Adrenal gland (tissue), 12 donors: ENCODE results near the gene GPR158. TPM values are rescaled to one million over a fixed set of nuclear protein-coding genes. Genes with fewer than 3 reads are reported as not detected.

ENCODE experiments used
- DNase-seq, 7 donors: peaks; one replicate each; pipeline ENCODE4 v3.0.0-alpha.2; 2019 to 2020
- H3K27ac ChIP-seq, 5 donors: fragments of 200-600 bp; sonication (generic) in 4 of 5; 1 replicate in 3 of 5; 2 replicates in 2 of 5; pipeline versions ENCODE4 v1.5.1 to v1.8.0; 2016 to 2020; ENCODE audit warnings: mild to moderate bottlenecking in 1 of 5
- H3K27me3 ChIP-seq: fragments of 200-600 bp; 2 replicates; pipeline ENCODE4 v1.8.0; 2021
- H3K36me3 ChIP-seq, 2 donors: fragments of 200-600 bp; replicated peaks in 1 of 2; 1 replicate in 1 of 2; 2 replicates in 1 of 2; pipeline versions ENCODE4 v1.5.1 to v1.8.0; 2018 to 2022
- H3K4me1 ChIP-seq, 2 donors: fragments of 200-600 bp; replicated peaks in 1 of 2; 1 replicate in 1 of 2; 2 replicates in 1 of 2; pipeline versions ENCODE4 v1.5.1 to v1.8.0; 2018 to 2021
- H3K4me3 ChIP-seq, 4 donors: fragments of 200-600 bp; sonication (generic) in 3 of 4; one replicate each; pipeline ENCODE4 v1.5.1; 2016 to 2018
- H3K9me3 ChIP-seq, 3 donors: fragments of 200-600 bp; sonication (generic) in 1 of 3; replicated peaks in 1 of 3; 1 replicate in 2 of 3; 2 replicates in 1 of 3; pipeline versions ENCODE4 v1.5.1 to v1.8.0; 2016 to 2021
- POLR2A ChIP-seq, 2 donors: fragments of 450-650 bp; IDR thresholded peaks; one replicate each; pipeline ENCODE4 v1.6.1; 2017; ENCODE audit warnings: antibody characterized with exemption in 2 of 2, mild to moderate bottlenecking in 2 of 2, moderate library complexity in 1 of 2
- whole genome bisulfite sequencing, 4 donors: extraction: QIAGEN DNeasy Blood & Tissue Kit in 2 of 4; methylation state at CpG; one replicate each; pipeline versions ENCODE4 v1.1.5 to v1.1.7; 2013 to 2017; 5-methylcytosine and 5-hydroxymethylcytosine counted together
- intact Hi-C, 2 donors: fragments of 100-400 bp; cut with DNase I; formaldehyde crosslinking; loops; one replicate each; pipeline versions ENCODE4 v1.14.1 to v1.15.0; 2022 to 2023
- polyA plus RNA-seq, 3 donors: library from polyadenylated mRNA; stranded (reverse); fragments of 200-250 nt in 2 of 3; fragments of 350-450 nt in 1 of 3; fragmentation: Illumina TruSeq in 1 of 3; extraction: RNeasy Lipid Tissue Mini Kit (QIAGEN cat#74804) in 1 of 3; gene quantifications; one replicate each; pipeline ENCODE4 v1.2.3, GENCODE V29; 2013 to 2014
- total RNA-seq, 9 donors: library from RNA; depleted of rRNA in 4 of 9; stranded (reverse); fragments of >200 nt in 4 of 9; fragments of 120-200 nt in 1 of 9; fragmentation: NEBNext Ultra II Directional in 1 of 9; extraction: Animal tissue kit (Norgen Biotek cat#: 25700) in 1 of 9; gene quantifications; one replicate each; pipeline versions ENCODE4 v1.1.0 to v1.2.4, GENCODE V29; 2013 to 2023
- TF ChIP-seq, protein P1 (sequence below), 6 experiments: fragments of 450-650 bp in 4 of 6; fragments of 200-600 bp in 2 of 6; sonication (generic) in 1 of 6; IDR thresholded peaks; 1 replicate in 5 of 6; 2 replicates in 1 of 6; pipeline versions ENCODE4 v1.5.1 to v1.8.0; 2016 to 2021; ENCODE audit warnings: antibody characterized with exemption in 6 of 6, mild to moderate bottlenecking in 2 of 6, moderate library complexity in 1 of 6
- donor health status: healthy with polysubstance abuse.
- donor health status: Bipolar disorder and iron deficiency.
- donor health status: DM: yes; HTN: yes; CAD: no.
- donor health status: DM: no; HTN: no; CAD: no.
- donor health status: DM: no; HTN: no; CAD: no.
- donor health status: DM: yes; HTN: yes; CAD: no.

Gene GPR158
- total and polyA plus RNA-seq, 12 donors = 0.04 to 2.5 (median 0.94) TPM; not detected in 2

DNA sequence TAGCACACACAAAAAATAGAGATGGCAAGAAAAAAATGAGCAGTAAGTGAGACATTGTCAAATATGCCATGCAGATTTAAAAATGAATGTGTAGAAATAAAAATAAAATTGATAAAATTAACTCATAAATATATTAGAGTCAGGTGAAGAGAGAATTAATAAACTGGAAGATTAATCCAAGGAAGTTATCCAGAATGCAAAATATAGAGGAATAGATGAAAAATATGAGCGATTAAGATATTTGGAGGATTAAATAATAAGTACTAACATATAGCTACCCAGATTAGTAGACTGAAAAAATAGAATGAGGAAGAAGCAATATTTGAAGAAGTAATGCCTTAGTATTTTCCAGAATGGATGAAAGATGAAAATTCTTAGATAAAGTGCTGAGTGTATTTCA lies 103.4 kb downstream of the GPR158 start:
- H3K4me3 ChIP-seq = no peak overlapping the region
- 91 to 96% (median 92%) methylated on average over 1 of the region's 1 CpG for WGBS, 4 donors
- TF ChIP-seq, protein P1, sequence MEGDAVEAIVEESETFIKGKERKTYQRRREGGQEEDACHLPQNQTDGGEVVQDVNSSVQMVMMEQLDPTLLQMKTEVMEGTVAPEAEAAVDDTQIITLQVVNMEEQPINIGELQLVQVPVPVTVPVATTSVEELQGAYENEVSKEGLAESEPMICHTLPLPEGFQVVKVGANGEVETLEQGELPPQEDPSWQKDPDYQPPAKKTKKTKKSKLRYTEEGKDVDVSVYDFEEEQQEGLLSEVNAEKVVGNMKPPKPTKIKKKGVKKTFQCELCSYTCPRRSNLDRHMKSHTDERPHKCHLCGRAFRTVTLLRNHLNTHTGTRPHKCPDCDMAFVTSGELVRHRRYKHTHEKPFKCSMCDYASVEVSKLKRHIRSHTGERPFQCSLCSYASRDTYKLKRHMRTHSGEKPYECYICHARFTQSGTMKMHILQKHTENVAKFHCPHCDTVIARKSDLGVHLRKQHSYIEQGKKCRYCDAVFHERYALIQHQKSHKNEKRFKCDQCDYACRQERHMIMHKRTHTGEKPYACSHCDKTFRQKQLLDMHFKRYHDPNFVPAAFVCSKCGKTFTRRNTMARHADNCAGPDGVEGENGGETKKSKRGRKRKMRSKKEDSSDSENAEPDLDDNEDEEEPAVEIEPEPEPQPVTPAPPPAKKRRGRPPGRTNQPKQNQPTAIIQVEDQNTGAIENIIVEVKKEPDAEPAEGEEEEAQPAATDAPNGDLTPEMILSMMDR (IDR thresholded peaks at IDR 0.05) = no peak
- TF ChIP-seq POLR2A (IDR thresholded peaks at IDR 0.05) = no peak
- no peak for DNase-seq
- H3K27ac ChIP-seq = no peak overlapping the region
- intact Hi-C loops = no loop called here
- peaks cover 0 to 7% (median 0%) of the 10 kb centered on the region in 3 donors for H3K9me3 ChIP-seq
- no peaks in the 10 kb centered on the region for H3K4me1 ChIP-seq
- H3K27me3 ChIP-seq = no peaks in the 10 kb centered on the region
- H3K36me3 ChIP-seq = no peaks in the 10 kb centered on the region

DNA sequence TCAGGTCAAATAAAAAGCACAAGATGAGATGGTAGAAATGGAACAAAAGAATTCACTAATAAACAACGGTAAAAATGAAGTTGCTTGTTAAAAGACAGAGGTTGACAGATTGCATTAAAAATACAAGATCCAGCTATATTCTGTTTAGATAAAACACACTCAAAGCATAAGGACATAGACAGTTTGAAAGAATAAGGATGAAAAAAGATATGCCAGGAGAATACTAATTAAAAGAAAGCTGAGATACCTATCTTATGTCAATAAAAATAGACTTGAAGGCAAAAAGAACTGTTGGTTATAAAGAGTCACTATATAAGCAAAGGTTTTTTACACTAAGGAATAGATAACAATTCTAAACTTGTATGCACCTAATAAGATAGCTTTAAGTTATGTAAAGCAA lies 105.3 kb downstream of the GPR158 start:
- no peak for TF ChIP-seq POLR2A (IDR thresholded peaks at IDR 0.05)
- TF ChIP-seq, protein P1 (IDR thresholded peaks at IDR 0.05) = no peak
- WGBS, 4 donors = 86 to 95% (median 88%) methylated on average over 1 of the region's 1 CpG
- peaks cover 0 to 7% (median 0%) of the 10 kb centered on the region in 3 donors for H3K9me3 ChIP-seq
- intact Hi-C loops = no loop called here
- H3K4me1 ChIP-seq = no peaks in the 10 kb centered on the region
- DNase-seq = no peak
- no peak overlapping the region for H3K27ac ChIP-seq
- no peaks in the 10 kb centered on the region for H3K36me3 ChIP-seq
- H3K27me3 ChIP-seq = no peaks in the 10 kb centered on the region
- no peak overlapping the region for H3K4me3 ChIP-seq

DNA sequence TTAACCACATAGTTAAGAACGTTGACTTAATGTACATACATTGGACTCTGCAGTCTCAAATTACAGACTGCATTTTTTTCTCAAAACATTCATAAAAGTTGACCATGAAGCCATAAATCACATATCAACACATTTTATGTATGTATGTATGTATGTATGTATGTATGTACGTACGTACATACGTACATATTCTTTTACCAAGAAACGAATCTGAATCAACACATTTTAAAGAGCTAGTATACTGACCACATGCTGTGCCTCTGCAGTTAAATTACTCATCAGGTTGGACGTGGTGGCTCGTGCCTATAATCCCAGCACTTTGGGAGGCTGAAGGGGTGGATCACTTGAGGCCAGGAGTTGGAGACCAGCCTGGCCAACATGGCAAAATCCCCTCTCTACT lies 105.8 kb downstream of the GPR158 start:
- no peaks in the 10 kb centered on the region for H3K36me3 ChIP-seq
- H3K27me3 ChIP-seq = no peaks in the 10 kb centered on the region
- intact Hi-C loops = no loop called here
- no peak for DNase-seq
- H3K4me1 ChIP-seq = no peaks in the 10 kb centered on the region
- no peak overlapping the region for H3K4me3 ChIP-seq
- H3K9me3 ChIP-seq = peaks cover 0 to 7% (median 0%) of the 10 kb centered on the region in 3 donors
- TF ChIP-seq POLR2A (IDR thresholded peaks at IDR 0.05) = no peak
- TF ChIP-seq, protein P1 (IDR thresholded peaks at IDR 0.05) = no peak
- 76 to 83% (median 79%) methylated on average over 7 of the region's 7 CpGs for WGBS, 4 donors
- no peak overlapping the region for H3K27ac ChIP-seq

DNA sequence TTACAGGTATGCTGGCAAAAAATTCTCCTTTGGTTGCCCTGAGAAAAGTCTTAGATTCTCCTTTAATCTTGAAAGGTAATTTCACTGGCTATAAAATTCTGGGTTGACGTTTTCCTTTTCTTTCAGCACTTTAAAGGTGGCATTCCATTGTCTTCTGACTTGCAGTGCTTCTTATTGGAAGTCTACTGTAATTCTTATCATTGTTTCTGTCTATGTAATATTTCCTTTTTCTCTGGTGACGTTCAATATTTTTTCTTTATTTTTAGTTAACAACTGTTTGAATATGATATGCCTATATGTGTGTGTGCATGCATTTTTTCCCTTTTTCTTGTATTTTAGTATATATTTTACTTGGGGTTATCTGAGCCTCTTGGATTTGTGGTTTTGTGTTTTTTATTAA lies 111.0 kb downstream of the GPR158 start:
- intact Hi-C loops = no loop called here
- H3K4me1 ChIP-seq = no peaks in the 10 kb centered on the region
- 61 to 74% (median 69%) methylated on average over 2 of the region's 2 CpGs for WGBS, 4 donors
- no peak overlapping the region for H3K4me3 ChIP-seq
- no peaks in the 10 kb centered on the region for H3K9me3 ChIP-seq
- TF ChIP-seq POLR2A (IDR thresholded peaks at IDR 0.05) = no peak
- TF ChIP-seq, protein P1 (IDR thresholded peaks at IDR 0.05) = no peak
- H3K27ac ChIP-seq = no peak overlapping the region
- no peaks in the 10 kb centered on the region for H3K36me3 ChIP-seq
- H3K27me3 ChIP-seq = no peaks in the 10 kb centered on the region
- DNase-seq = no peak
